K562 (cell line): ENCODE data around the gene TIAL1. TPM values are rescaled to one million over a fixed set of nuclear protein-coding genes. Genes with fewer than 3 reads are reported as not detected.

Source experiments
- ATAC-seq: fragments of 200-7000 bp; cut with Tn5 transposase; 3 replicates; pipeline ENCODE4 v1.9.1; 2020; ENCODE audit warnings: moderate library complexity
- BruUV-seq: library from RNA; stranded (reverse); fragments of 400-500 nt; replicated peaks from 2 replicates; lab custom pipeline; 2021; lab: Mats Ljungman, UMichigan
- CTCF ChIA-PET: fragments of 300-600 bp; formaldehyde crosslinking; extraction: SDS; loops from one replicate; lab custom pipeline; 2021; ENCODE audit warnings: low intra/inter-chr PET ratio; lab: Yijun Ruan, JAX
- POLR2A ChIA-PET: fragments of 300-600, 350-650 bp; sonication (Branson Sonifier 250); formaldehyde crosslinking; extraction: SDS; loops from one replicate; lab custom pipeline; 2021; ENCODE audit warnings: antibody characterized with exemption, inconsistent platforms; lab: Yijun Ruan, JAX
- DNase-seq, 4 experiments: peaks; one replicate each; pipeline versions ENCODE4 v3.0.0 to v3.0.0-alpha.2; 2011 to 2018; ENCODE audit warnings: low spot score in 3 of 4, mixed read lengths in 3 of 4; ENCODE audit errors: extremely low read depth in 1 of 4
- FAIRE-seq: peaks from 2 replicates; lab custom pipeline; 2011; peaks lifted over from hg19 to GRCh38; lab: Jason Lieb, UNC
- H2AFZ ChIP-seq: 2 replicates; pipeline ENCODE4 v1.6.0; 2011; ENCODE audit warnings: low read depth, low read length, control low read depth, inconsistent platforms
- H3K27ac ChIP-seq: fragments of 200-600 bp; 3 replicates; pipeline ENCODE4 v1.8.0; 2011; ENCODE audit warnings: low read depth, mild to moderate bottlenecking, control low read depth, inconsistent platforms, low read length, moderate library complexity, mixed read lengths; ENCODE audit errors: extremely low read depth
- H3K27me3 ChIP-seq, 2 experiments: fragments of 300-600 bp in 1 of 2; 2 replicates in 1 of 2; 3 replicates in 1 of 2; pipeline versions ENCODE4 v1.6.0 to v1.8.0; 2011; ENCODE audit warnings: inconsistent platforms in 2 of 2, low read length in 2 of 2, mild to moderate bottlenecking in 1 of 2, mixed read lengths in 1 of 2, moderate library complexity in 1 of 2; ENCODE audit not compliant: control insufficient read depth in 2 of 2, insufficient read depth in 2 of 2
- H3K36me3 ChIP-seq: fragments of 300-600 bp; 3 replicates; pipeline ENCODE4 v1.8.0; 2011; ENCODE audit warnings: mild to moderate bottlenecking, low read length, inconsistent platforms; ENCODE audit not compliant: control insufficient read depth, insufficient read depth
- H3K4me1 ChIP-seq, 2 experiments: fragments of 200-600 bp in 1 of 2; replicated peaks in 1 of 2; 2 replicates in 1 of 2; 3 replicates in 1 of 2; pipeline versions ENCODE4 v1.5.1 to v1.8.0; 2011; ENCODE audit warnings: inconsistent platforms in 2 of 2, low read length in 2 of 2, mild to moderate bottlenecking in 1 of 2, mixed read lengths in 1 of 2, moderate library complexity in 1 of 2; ENCODE audit not compliant: control insufficient read depth in 2 of 2, insufficient read depth in 2 of 2
- H3K4me2 ChIP-seq: 2 replicates; pipeline ENCODE4 v1.6.1; 2011; ENCODE audit warnings: low read length, control low read depth, inconsistent platforms, mixed read lengths; ENCODE audit not compliant: insufficient read depth
- H3K4me3 ChIP-seq: fragments of 200-600 bp; sonication (generic), shearing (Covaris generic); 2 replicates; pipeline ENCODE4 v1.5.1; 2016; ENCODE audit warnings: control low read depth, inconsistent platforms
- H3K79me2 ChIP-seq: fragments of 200-600 bp; 3 replicates; pipeline ENCODE4 v1.8.0; 2011; ENCODE audit warnings: low read length, inconsistent platforms; ENCODE audit not compliant: control insufficient read depth, insufficient read depth
- H3K9ac ChIP-seq, 2 experiments: 2 replicates each; pipeline versions ENCODE4 v1.6.0 to v1.6.1; 2011; ENCODE audit warnings: low read depth in 2 of 2, low read length in 2 of 2, control low read depth in 1 of 2, inconsistent platforms in 1 of 2, mild to moderate bottlenecking in 1 of 2, mixed read lengths in 1 of 2; ENCODE audit not compliant: insufficient read depth in 1 of 2
- H3K9me1 ChIP-seq: one replicate; pipeline ENCODE4 v1.6.0; 2011; ENCODE audit warnings: inconsistent platforms, mild to moderate bottlenecking, low read length, moderate library complexity; ENCODE audit not compliant: control insufficient read depth, insufficient read depth
- H3K9me3 ChIP-seq: replicated peaks from 2 replicates; pipeline ENCODE4 v1.5.1; 2011; ENCODE audit warnings: low read depth, low read length, inconsistent platforms; ENCODE audit not compliant: control insufficient read depth, insufficient read depth
- H4K20me1 ChIP-seq: replicated peaks from 2 replicates; pipeline ENCODE4 v1.6.1; 2011; ENCODE audit warnings: low read length, inconsistent platforms, mixed read lengths; ENCODE audit not compliant: control insufficient read depth, insufficient read depth
- CCNT2 ChIP-seq: IDR thresholded peaks from 2 replicates; pipeline ENCODE4 v1.6.1; 2011; ENCODE audit warnings: borderline replicate concordance, low read depth, mild to moderate bottlenecking, moderate library complexity, mixed read lengths, low read length; ENCODE audit not compliant: insufficient read length; ENCODE audit errors: extremely low read depth
- CHD7 ChIP-seq: fragments of 200-600 bp; sonication (generic); IDR thresholded peaks from one replicate; pipeline ENCODE4 v1.6.1; 2012; ENCODE audit warnings: mild to moderate bottlenecking, low read depth, low read length, inconsistent platforms
- GABPB1 ChIP-seq: sonication (generic); formaldehyde crosslinking; IDR thresholded peaks from 2 replicates; pipeline ENCODE4 v1.8.0; 2022; ENCODE audit warnings: mild to moderate bottlenecking, missing genetic modification reagents
- HIVEP1 ChIP-seq: fragments of 250-450 bp; sonication (Bioruptor Pico); IDR thresholded peaks from 2 replicates; pipeline ENCODE4 v1.4.0; 2020; ENCODE audit warnings: mild to moderate bottlenecking
- JUN ChIP-seq, 2 experiments: sonication (generic) in 1 of 2; formaldehyde crosslinking in 1 of 2; IDR thresholded peaks; 2 replicates each; pipeline versions ENCODE4 v1.6.1 to v1.8.0; 2012 to 2022; ENCODE audit warnings: borderline replicate concordance in 2 of 2, mild to moderate bottlenecking in 2 of 2, improper control_type of control experiment in 1 of 2, low read depth in 1 of 2, low read length in 1 of 2, missing genetic modification reagents in 1 of 2
- PHB ChIP-seq: fragments of 250-450 bp; sonication (Bioruptor Pico); IDR thresholded peaks from 2 replicates; pipeline ENCODE4 v1.5.0; 2021
- RAD51 ChIP-seq: fragments of 450-650 bp; IDR thresholded peaks from 2 replicates; pipeline ENCODE4 v1.7.1; 2016; ENCODE audit warnings: low read depth, mild to moderate bottlenecking, borderline replicate concordance
- RBM34 ChIP-seq: fragments of 200-400 bp; formaldehyde crosslinking; IDR thresholded peaks from 2 replicates; pipeline ENCODE4 v1.6.1; 2018; ENCODE audit warnings: low read length, borderline replicate concordance; ENCODE audit not compliant: insufficient read depth
- RCOR1 ChIP-seq, 2 experiments: IDR thresholded peaks; 2 replicates each; pipeline ENCODE4 v1.6.1; 2012; ENCODE audit warnings: low read depth in 2 of 2, low read length in 2 of 2, borderline replicate concordance in 1 of 2, improper control_type of control experiment in 1 of 2
- TAF15 ChIP-seq: fragments of 200-400 bp; formaldehyde crosslinking; IDR thresholded peaks from 2 replicates; pipeline ENCODE4 v1.6.1; 2017; ENCODE audit warnings: mild to moderate bottlenecking, low read depth, low read length, moderate library complexity
- WGBS: fragments of 100-300 bp; shearing (Covaris generic); methylation state at CpG from one replicate; pipeline ENCODE4 v1.1.6; 2016; ENCODE audit warnings: low coverage, mixed read lengths; ENCODE audit not compliant: insufficient coverage; ENCODE audit errors: missing lambda C conversion rate; 5-methylcytosine and 5-hydroxymethylcytosine counted together
- in situ Hi-C: fragments of 300-500 bp; cut with MboI; formaldehyde crosslinking; loops from 4 replicates; pipeline ENCODE4 v1.15.0; 2018; ENCODE audit warnings: inconsistent platforms, mixed read lengths
- intact Hi-C: fragments of 100-400 bp; cut with micrococcal nuclease; formaldehyde crosslinking; loops from 2 replicates; pipeline ENCODE4 v1.14.2; 2022
- polyA plus RNA-seq, 8 experiments: library from polyadenylated mRNA; depleted of rRNA in 4 of 8; stranded (reverse) in 5 of 8; unstranded in 3 of 8; fragments of >200 nt; fragmentation: Nextera tagmentation in 2 of 8; fragmentation: Illumina TruSeq in 1 of 8; extraction: Ambion mirVana in 2 of 8; extraction: Trizol in 1 of 8; gene quantifications; 2 replicates each; pipeline versions ENCODE4 v1.2.1 to v1.2.3, GENCODE V29; 2011 to 2014; ENCODE audit warnings: inconsistent platforms in 1 of 8, missing spikeins in 1 of 8
- total RNA-seq, 7 experiments: library from RNA; depleted of rRNA in 6 of 7; stranded (reverse); fragments of >200 nt in 6 of 7; fragmentation: Illumina TruSeq in 2 of 7; extraction: Trizol in 2 of 7; gene quantifications; 2 replicates each; pipeline versions ENCODE4 v1.2.1 to v1.2.3, GENCODE V29; 2011 to 2021; ENCODE audit warnings: low replicate concordance in 1 of 7

Gene TIAL1
- total and polyA plus RNA-seq, 9 of the 15 experiments (the other 6 are each of a cell fraction or from before 2014, with no cell fraction given), result 22.5 to 126 (median 58.2) TPM

- H3K9ac ChIP-seq, result no peak overlapping the region
- ChIA-PET POLR2A (no interaction called here), CTCF (no interaction called here)
- in situ Hi-C loops, result no loop called here
- H3K4me3 ChIP-seq, result no peak overlapping the region
- no TSS peak for BruUV-seq
- no peak overlapping the region for H3K27ac ChIP-seq
- no peaks in the 10 kb centered on the region; a peak in 1 of 5 replicates for H3K4me1 ChIP-seq
- no peaks in the 10 kb centered on the region for H3K9me1 ChIP-seq
- intact Hi-C loops, result no loop called here
- WGBS, result 78% methylated on average over 8 of the region's 8 CpGs
- no peak for ATAC-seq
- H3K4me2 ChIP-seq, result no peak overlapping the region
- no peaks in the 10 kb centered on the region for H3K9me3 ChIP-seq
- no peaks in the 10 kb centered on the region for H3K79me2 ChIP-seq
- DNase-seq, result no peak
- H3K36me3 ChIP-seq, result no peaks in the 10 kb centered on the region
- no peaks in the 10 kb centered on the region for H3K27me3 ChIP-seq
- no peak overlapping the region for H2AFZ ChIP-seq
- no peak for FAIRE-seq
- no peaks in the 10 kb centered on the region for H4K20me1 ChIP-seq
- no peak for TF ChIP-seq RCOR1 (IDR thresholded peaks at IDR 0.05; ENCODE audit: borderline replicate concordance in 1 of 2, low read depth in 2 of 2, low read length in 2 of 2)
- no peak for TF ChIP-seq CHD7
- no peak for TF ChIP-seq TAF15
- TF ChIP-seq CCNT2, result no peak
- TF ChIP-seq GABPB1 (CRISPR knock-in tag), result no peak
- TF ChIP-seq RAD51, result no peak
- TF ChIP-seq PHB (CRISPR knock-in tag), result no peak
- no peak for TF ChIP-seq HIVEP1 (CRISPR knock-in tag)
- no peak for TF ChIP-seq RBM34
- no peak for TF ChIP-seq JUN (IDR thresholded peaks at IDR 0.05; ENCODE audit: borderline replicate concordance, low read depth, low read length)
- TF ChIP-seq JUN (CRISPR knock-in tag; IDR thresholded peaks at IDR 0.05; ENCODE audit: borderline replicate concordance), result no peak
These were observed 28.8 kb downstream of the TIAL1 start for GRCh38 chr10:119567978-119568377.
